PC-9 (cell line): ENCODE results near the gene GTF3C2.

ENCODE experiments used
- EZH2 ChIP-seq: fragments of 200-600 bp; sonication (generic); IDR thresholded peaks from 2 replicates; pipeline ENCODE4 v1.8.0; 2017; ENCODE audit warnings: antibody characterized with exemption, low read depth
- TF ChIP-seq, protein P1 (sequence below): fragments of 200-600 bp; sonication (generic); conservative IDR thresholded peaks from 2 replicates; pipeline ENCODE4 v1.6.1; 2017; ENCODE audit warnings: mixed run types, antibody characterized with exemption, mild to moderate bottlenecking, moderate library complexity

GRCh38 chr2:27307287-27307544 is 49.3 kb downstream of the GTF3C2 start:
- TF ChIP-seq, protein P1, sequence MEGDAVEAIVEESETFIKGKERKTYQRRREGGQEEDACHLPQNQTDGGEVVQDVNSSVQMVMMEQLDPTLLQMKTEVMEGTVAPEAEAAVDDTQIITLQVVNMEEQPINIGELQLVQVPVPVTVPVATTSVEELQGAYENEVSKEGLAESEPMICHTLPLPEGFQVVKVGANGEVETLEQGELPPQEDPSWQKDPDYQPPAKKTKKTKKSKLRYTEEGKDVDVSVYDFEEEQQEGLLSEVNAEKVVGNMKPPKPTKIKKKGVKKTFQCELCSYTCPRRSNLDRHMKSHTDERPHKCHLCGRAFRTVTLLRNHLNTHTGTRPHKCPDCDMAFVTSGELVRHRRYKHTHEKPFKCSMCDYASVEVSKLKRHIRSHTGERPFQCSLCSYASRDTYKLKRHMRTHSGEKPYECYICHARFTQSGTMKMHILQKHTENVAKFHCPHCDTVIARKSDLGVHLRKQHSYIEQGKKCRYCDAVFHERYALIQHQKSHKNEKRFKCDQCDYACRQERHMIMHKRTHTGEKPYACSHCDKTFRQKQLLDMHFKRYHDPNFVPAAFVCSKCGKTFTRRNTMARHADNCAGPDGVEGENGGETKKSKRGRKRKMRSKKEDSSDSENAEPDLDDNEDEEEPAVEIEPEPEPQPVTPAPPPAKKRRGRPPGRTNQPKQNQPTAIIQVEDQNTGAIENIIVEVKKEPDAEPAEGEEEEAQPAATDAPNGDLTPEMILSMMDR = no peak
- TF ChIP-seq EZH2 = no peak
